Stomach (tissue), 9 donors: ENCODE results near the gene ITGB2. TPM values are rescaled to one million over a fixed set of nuclear protein-coding genes. Genes with fewer than 3 reads are reported as not detected.

ENCODE experiments used
- DNase-seq, 2 donors: peaks; one replicate each; pipeline versions ENCODE4 v3.0.0 to v3.0.0-alpha.2; 2013 to 2019
- H3K27ac ChIP-seq, 5 donors: fragments of 200-600 bp in 4 of 5; sonication (generic) in 4 of 5; one replicate each; pipeline ENCODE4 v1.5.1; 2013 to 2019; ENCODE audit warnings: mild to moderate bottlenecking in 1 of 5, moderate library complexity in 1 of 5
- H3K27me3 ChIP-seq, 3 donors: fragments of 200-600 bp; sonication (generic); one replicate each; pipeline ENCODE4 v1.5.1; 2017 to 2019; ENCODE audit warnings: mixed run types in 1 of 3
- H3K36me3 ChIP-seq, 4 donors: fragments of 200-600 bp; sonication (generic); 1 replicate in 3 of 4; 2 replicates in 1 of 4; pipeline ENCODE4 v1.5.1; 2016 to 2019
- H3K4me1 ChIP-seq, 4 donors: fragments of 200-600 bp; sonication (generic); one replicate each; pipeline ENCODE4 v1.5.1; 2016 to 2019
- H3K4me3 ChIP-seq, 4 donors: fragments of 200-600 bp; sonication (generic) in 3 of 4; one replicate each; pipeline ENCODE4 v1.5.1; 2016 to 2019; ENCODE audit warnings: mild to moderate bottlenecking in 1 of 4
- H3K9me3 ChIP-seq, 4 donors: fragments of 200-600 bp; sonication (generic); one replicate each; pipeline ENCODE4 v1.5.1; 2016 to 2019
- EP300 ChIP-seq: sonication (generic); formaldehyde crosslinking; IDR thresholded peaks from one replicate; pipeline ENCODE4 v1.6.1; 2017; ENCODE audit warnings: antibody characterized with exemption
- POLR2A ChIP-seq, 4 donors: fragments of 450-650 bp; IDR thresholded peaks; one replicate each; pipeline ENCODE4 v1.6.1; 2016; ENCODE audit warnings: antibody characterized with exemption in 4 of 4, control low read depth in 2 of 4, mild to moderate bottlenecking in 1 of 4, moderate library complexity in 1 of 4
- POLR2AphosphoS5 ChIP-seq, 3 donors: sonication (generic); formaldehyde crosslinking; IDR thresholded peaks; one replicate each; pipeline ENCODE4 v1.6.1; 2016; ENCODE audit warnings: antibody characterized with exemption in 3 of 3
- WGBS, 5 donors: extraction: QIAGEN DNeasy Blood & Tissue Kit in 3 of 5; methylation state at CpG; one replicate each; pipeline versions ENCODE4 v1.1.5 to v1.1.7; 2013 to 2018; 5-methylcytosine and 5-hydroxymethylcytosine counted together
- intact Hi-C: fragments of 100-400 bp; cut with DNase I; formaldehyde crosslinking; loops from one replicate; pipeline ENCODE4 v1.15.1; 2023; ENCODE audit warnings: low total_unique reads
- polyA plus RNA-seq, 3 donors: library from polyadenylated mRNA; stranded (reverse); fragments of 200-250 nt; gene quantifications; one replicate each; pipeline ENCODE4 v1.2.3, GENCODE V29; 2013
- total RNA-seq, 5 donors: library from RNA; depleted of rRNA; stranded (reverse); fragments of >200 nt; gene quantifications; one replicate each; pipeline versions ENCODE4 v1.1.0 to v1.2.3, GENCODE V29; 2014 to 2016
- TF ChIP-seq, protein P1 (sequence below), 7 experiments: fragments of 450-650 bp in 4 of 7; fragments of 200-600 bp in 3 of 7; sonication (generic) in 3 of 7; IDR thresholded peaks; one replicate each; pipeline ENCODE4 v1.5.1; 2016 to 2019; ENCODE audit warnings: antibody characterized with exemption in 7 of 7, control low read depth in 2 of 7, mild to moderate bottlenecking in 1 of 7
- donor health status: healthy with polysubstance abuse.
- donor health status: Bipolar disorder and iron deficiency.
- donor health status: healthy.

Gene ITGB2
- total and polyA plus RNA-seq, 8 donors, result 3.5 to 72.2 (median 15.1) TPM

DNA sequence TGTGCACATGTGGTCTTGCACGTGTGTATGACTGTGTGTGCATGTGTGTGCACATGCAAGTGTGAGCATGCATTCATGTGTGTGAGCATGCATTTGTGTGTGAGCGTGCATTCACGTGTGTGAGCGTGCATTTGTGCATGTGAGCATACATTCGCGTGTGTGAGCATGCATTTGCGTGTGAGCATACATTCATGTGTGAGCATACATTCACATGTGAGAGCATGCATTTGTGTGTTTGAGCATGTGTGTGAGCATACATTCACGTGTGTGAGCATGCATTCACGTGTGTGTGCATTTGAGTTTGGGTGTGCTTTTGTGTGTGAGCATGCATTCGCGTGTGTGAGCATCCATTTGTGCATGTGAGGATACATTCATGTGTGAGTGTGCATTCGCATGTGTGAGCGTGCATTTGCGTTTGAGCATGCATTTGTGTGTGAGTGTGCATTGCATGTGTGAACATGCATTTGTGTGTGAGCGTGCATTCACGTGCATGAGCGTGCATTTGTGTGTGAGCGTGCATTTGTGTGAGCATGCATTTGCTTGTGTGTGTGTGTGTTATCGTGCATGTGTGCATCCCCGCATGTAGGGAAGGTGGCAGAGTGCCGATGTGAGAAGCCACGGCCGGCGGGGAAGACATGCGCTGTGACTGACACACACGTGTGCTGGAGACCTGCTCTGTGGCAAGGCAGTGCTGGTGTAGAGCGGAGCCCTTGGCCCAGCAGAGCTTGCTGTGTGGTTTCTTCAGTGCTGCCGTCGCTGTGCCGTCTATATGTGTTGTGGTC is 18.2 kb downstream of the ITGB2 start:
- Histone ChIP-seq H3K27me3 (peaks cover 0 to 19% (median 0%) of the 10 kb centered on the region in 3 donors), H3K27ac (no peak overlapping the region), H3K36me3 (peaks cover 0 to 58% (median 19%) of the 10 kb centered on the region in 4 donors), H3K9me3 (no peaks in the 10 kb centered on the region), H3K4me3 (no peak overlapping the region), H3K4me1 (peaks cover 0 to 27% (median 16%) of the 10 kb centered on the region in 4 donors)
- DNase-seq, result no peak
- WGBS, 5 donors, result 89 to 92% (median 91%) methylated on average over 30 of the region's 30 CpGs
- intact Hi-C loops, result no loop called here
- TF ChIP-seq POLR2A (IDR thresholded peaks at IDR 0.05), result no peak
- TF ChIP-seq POLR2AphosphoS5 (IDR thresholded peaks at IDR 0.05), result no peak
- TF ChIP-seq, protein P1, sequence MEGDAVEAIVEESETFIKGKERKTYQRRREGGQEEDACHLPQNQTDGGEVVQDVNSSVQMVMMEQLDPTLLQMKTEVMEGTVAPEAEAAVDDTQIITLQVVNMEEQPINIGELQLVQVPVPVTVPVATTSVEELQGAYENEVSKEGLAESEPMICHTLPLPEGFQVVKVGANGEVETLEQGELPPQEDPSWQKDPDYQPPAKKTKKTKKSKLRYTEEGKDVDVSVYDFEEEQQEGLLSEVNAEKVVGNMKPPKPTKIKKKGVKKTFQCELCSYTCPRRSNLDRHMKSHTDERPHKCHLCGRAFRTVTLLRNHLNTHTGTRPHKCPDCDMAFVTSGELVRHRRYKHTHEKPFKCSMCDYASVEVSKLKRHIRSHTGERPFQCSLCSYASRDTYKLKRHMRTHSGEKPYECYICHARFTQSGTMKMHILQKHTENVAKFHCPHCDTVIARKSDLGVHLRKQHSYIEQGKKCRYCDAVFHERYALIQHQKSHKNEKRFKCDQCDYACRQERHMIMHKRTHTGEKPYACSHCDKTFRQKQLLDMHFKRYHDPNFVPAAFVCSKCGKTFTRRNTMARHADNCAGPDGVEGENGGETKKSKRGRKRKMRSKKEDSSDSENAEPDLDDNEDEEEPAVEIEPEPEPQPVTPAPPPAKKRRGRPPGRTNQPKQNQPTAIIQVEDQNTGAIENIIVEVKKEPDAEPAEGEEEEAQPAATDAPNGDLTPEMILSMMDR (IDR thresholded peaks at IDR 0.05), result no peak
- TF ChIP-seq EP300, result no peak

DNA sequence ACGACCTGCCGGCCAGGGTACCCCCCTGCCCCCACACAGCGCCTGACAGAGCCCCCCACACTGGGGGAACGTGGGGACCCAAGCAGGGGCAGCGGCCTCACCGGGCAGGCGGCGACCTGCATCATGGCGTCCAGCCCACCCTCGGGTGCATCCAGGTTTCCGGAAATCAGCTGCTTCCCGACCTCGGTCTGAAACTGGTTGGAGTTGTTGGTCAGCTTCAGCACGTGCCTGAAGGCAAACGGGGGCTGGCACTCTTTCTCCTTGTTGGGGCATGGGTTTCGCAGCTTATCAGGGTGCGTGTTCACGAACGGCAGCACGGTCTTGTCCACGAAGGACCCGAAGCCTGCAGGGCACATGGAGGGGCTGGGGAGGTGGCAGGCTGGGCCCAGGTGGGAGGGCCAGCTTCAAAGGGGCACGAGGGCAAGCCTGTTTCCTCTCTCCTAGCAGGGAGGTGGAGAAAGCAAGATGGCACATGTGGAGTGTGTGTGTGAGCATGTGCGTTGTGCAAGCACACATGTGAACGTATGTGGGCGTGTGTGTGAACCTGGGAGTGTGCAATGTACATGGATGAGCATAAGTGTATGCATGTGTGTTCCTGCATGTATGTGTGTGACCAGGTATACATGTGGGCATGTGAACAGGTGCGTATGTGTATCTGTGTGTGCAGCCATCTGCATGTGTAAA is 19.2 kb downstream of the ITGB2 start:
- 58 to 70% (median 62%) methylated on average over 12 to 27 of the region's 27 CpGs for WGBS, 5 donors
- no peak overlapping the region for H3K27ac ChIP-seq
- H3K36me3 ChIP-seq, result peaks cover 0 to 55% (median 19%) of the 10 kb centered on the region in 4 donors
- no peaks in the 10 kb centered on the region for H3K9me3 ChIP-seq
- H3K27me3 ChIP-seq, result peaks cover 0 to 24% (median 0%) of the 10 kb centered on the region in 3 donors
- peaks cover 0 to 22% (median 12%) of the 10 kb centered on the region in 4 donors for H3K4me1 ChIP-seq
- intact Hi-C loops, result no loop called here
- no peak overlapping the region for H3K4me3 ChIP-seq
- no peak for TF ChIP-seq EP300
- TF ChIP-seq POLR2AphosphoS5 (IDR thresholded peaks at IDR 0.05), result no peak
- TF ChIP-seq, protein P1 (IDR thresholded peaks at IDR 0.05), result no peak
- TF ChIP-seq POLR2A (IDR thresholded peaks at IDR 0.05), result no peak
- no peak for DNase-seq

DNA sequence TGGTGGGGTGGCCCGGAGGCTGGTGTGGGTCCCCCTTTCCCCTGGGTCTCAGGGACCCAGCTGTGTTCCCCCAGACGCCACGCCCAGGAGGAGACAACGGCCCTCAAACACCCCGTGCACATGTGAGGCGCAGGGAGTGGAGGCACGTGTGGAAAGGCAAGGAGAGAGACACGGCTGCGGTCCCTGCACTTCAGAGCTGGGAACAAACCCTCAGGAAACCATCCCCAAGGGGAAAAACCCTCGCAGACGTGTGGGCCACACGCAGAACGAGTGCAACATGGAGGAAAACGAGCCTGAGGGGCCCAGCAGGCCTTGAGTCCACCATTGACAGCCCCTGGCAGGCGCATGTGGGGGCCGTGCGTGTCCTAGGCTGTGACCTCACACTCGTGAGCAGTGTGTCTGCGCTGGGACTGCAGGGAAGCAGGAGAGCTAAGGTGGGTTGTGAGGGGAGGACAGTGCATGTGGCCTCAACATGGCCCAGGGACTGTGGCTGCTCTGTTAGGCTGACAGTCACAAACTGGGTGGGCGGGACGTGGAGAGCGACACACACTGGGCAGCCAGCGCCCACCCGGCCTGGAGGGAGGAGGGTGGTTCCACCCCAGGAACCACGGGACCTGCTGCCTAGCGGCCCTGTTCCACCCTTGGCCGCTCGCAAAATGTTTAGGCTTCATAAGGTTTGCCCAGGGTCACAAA is 20.0 kb downstream of the ITGB2 start:
- Histone ChIP-seq H3K27ac (no peak overlapping the region), H3K4me3 (no peak overlapping the region), H3K27me3 (peaks cover 0 to 25% (median 0%) of the 10 kb centered on the region in 3 donors), H3K4me1 (peaks cover 0 to 19% (median 11%) of the 10 kb centered on the region in 4 donors), H3K9me3 (no peaks in the 10 kb centered on the region), H3K36me3 (peaks cover 0 to 53% (median 19%) of the 10 kb centered on the region in 4 donors)
- intact Hi-C loops, result no loop called here
- DNase-seq, result no peak
- WGBS, 5 donors, result 75 to 86% (median 79%) methylated on average over 17 to 28 of the region's 28 CpGs
- no peak for TF ChIP-seq POLR2A (IDR thresholded peaks at IDR 0.05)
- TF ChIP-seq, protein P1 (IDR thresholded peaks at IDR 0.05), result no peak
- no peak for TF ChIP-seq EP300
- TF ChIP-seq POLR2AphosphoS5 (IDR thresholded peaks at IDR 0.05), result no peak
